Right renal pelvis (tissue), 4 donors: ENCODE data around the gene RBM4B. TPM values are rescaled to one million over a fixed set of nuclear protein-coding genes. Genes with fewer than 3 reads are reported as not detected.

Source experiments
- DNase-seq, 4 donors: peaks; one replicate each; pipeline ENCODE4 v3.0.0-alpha.2; 2013; ENCODE audit warnings: low read depth in 4 of 4, low spot score in 3 of 4, missing footprints in 1 of 4
- polyA plus RNA-seq, 4 donors: library from polyadenylated mRNA; unstranded; fragments of 120-200 nt; gene quantifications; one replicate each; pipeline ENCODE4 v1.2.1, GENCODE V29; 2013; ENCODE audit not compliant: insufficient read length in 4 of 4

The RBM4B gene
- polyA plus RNA-seq, 4 donors, result 58.1 to 68.9 (median 67.5) TPM

GRCh38 chr11:66687831-66688281 lies 10.2 kb upstream of the RBM4B start:
- no peak for DNase-seq

GRCh38 chr11:66686801-66687750 lies 9.4 kb upstream of the RBM4B start:
- DNase-seq, result no peak

GRCh38 chr11:66686100-66686785 lies 8.6 kb upstream of the RBM4B start:
- no peak for DNase-seq

GRCh38 chr11:66685276-66686099 lies 7.8 kb upstream of the RBM4B start:
- no peak for DNase-seq

- no peak for DNase-seq
Observed at GRCh38 chr11:66684635-66685034, 6.9 kb upstream of the RBM4B start.

- no peak for DNase-seq
Observed at GRCh38 chr11:66683877-66684276, 6.2 kb upstream of the RBM4B start.

GRCh38 chr11:66680966-66681645 lies 3.4 kb upstream of the RBM4B start:
- DNase-seq, result no peak

- peak in 1 of 4 donors; percentile 9 for DNase-seq
Observed at GRCh38 chr11:66676931-66677598, 622 bp downstream of the RBM4B start.

GRCh38 chr11:66676282-66676919 lies 1.3 kb downstream of the RBM4B start:
- DNase-seq, result no peak

- no peak for DNase-seq
Observed at GRCh38 chr11:66674964-66675602, 2.6 kb downstream of the RBM4B start.

GRCh38 chr11:66670816-66671215 lies 6.9 kb downstream of the RBM4B start:
- no peak for DNase-seq

- DNase-seq, result no peak
Observed at GRCh38 chr11:66665369-66665768, 12.3 kb downstream of the RBM4B start.

GRCh38 chr11:66663741-66664296 lies 13.9 kb downstream of the RBM4B start:
- no peak for DNase-seq

GRCh38 chr11:66659763-66660162 lies 17.9 kb downstream of the RBM4B start:
- no peak for DNase-seq

GRCh38 chr11:66653123-66653522 lies 24.6 kb downstream of the RBM4B start:
- no peak for DNase-seq

- DNase-seq, result no peak
Observed at GRCh38 chr11:66652651-66653050, 25.0 kb downstream of the RBM4B start.

GRCh38 chr11:66651016-66651415 lies 26.7 kb downstream of the RBM4B start:
- no peak for DNase-seq

GRCh38 chr11:66649903-66650302 lies 27.8 kb downstream of the RBM4B start:
- no peak for DNase-seq
